T-helper 2 cell treated with Interferon-gamma antibody and Interleukin-4, amounts not matched to agents 5 μg/mL and 100 μg/mL, for 36 hours (primary cell): Measurements from ENCODE around the gene DOCK4.

Source experiments
- DNase-seq: peaks from one replicate; pipeline ENCODE4 v3.0.0; 2021; ENCODE audit warnings: low spot score
- H3K27ac Mint-ChIP-seq: one replicate; pipeline ENCODE4 v1.8.0; 2021; ENCODE audit warnings: mild to moderate bottlenecking, mixed read lengths
- H3K27me3 Mint-ChIP-seq: one replicate; pipeline ENCODE4 v1.8.0; 2021; ENCODE audit warnings: low read depth, mixed read lengths
- H3K36me3 Mint-ChIP-seq: one replicate; pipeline ENCODE4 v1.8.0; 2021; ENCODE audit warnings: low read depth, mixed read lengths
- H3K4me1 Mint-ChIP-seq: one replicate; pipeline ENCODE4 v1.8.0; 2021; ENCODE audit warnings: low read depth, mixed read lengths
- H3K4me3 Mint-ChIP-seq: one replicate; pipeline ENCODE4 v1.8.0; 2022; ENCODE audit warnings: mild to moderate bottlenecking, moderate library complexity, mixed read lengths
- H3K9me3 Mint-ChIP-seq: one replicate; pipeline ENCODE4 v1.8.0; 2021; ENCODE audit warnings: mixed read lengths

DOCK4 gene

DNA sequence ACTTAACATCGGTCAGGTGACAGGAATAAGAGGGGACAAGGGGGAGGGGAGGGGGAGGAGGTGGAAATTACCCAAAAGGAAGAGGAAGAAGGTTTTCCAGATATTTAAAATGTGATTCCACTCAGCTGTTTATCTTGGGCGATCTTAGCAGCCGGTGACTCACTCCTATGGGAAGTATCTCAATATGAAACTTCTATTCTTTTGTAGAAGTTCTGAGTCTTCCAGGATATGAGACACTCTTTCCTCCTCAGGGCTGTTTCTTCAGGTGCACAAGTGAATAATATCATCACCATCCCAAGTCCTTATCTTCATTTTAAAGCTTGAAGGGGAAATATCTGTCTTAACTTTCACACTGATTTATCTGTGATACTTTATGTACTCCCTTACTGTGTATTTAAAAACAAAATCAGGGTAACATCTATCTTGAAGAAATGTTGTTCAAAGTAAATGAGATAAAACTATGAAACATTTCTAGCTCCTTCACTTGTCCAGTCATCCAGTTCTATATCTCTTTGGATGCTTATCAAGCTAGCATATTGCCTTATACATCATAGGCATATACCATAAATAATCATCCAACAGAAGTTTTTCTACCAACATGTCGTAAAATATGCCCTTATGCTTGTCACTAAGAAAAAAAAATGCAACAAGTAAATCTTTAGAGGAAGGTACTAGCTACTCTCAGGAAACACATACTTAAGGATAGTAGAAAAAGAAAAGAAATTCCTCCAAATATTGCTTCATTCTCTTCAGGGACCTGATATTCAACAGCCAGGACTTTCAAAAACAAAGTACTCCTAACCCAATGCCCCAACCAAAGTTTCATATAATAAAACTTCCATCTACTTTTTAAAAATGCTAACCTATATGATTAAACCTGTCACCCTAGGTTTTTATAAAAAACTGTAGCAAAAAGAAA lies 13.7 kb downstream of the DOCK4 start:
- no peaks in the 10 kb centered on the region for H3K4me1 Mint-ChIP-seq
- H3K27me3 Mint-ChIP-seq = peaks cover 13% of the 10 kb centered on the region
- H3K36me3 Mint-ChIP-seq = no peaks in the 10 kb centered on the region
- H3K27ac Mint-ChIP-seq = no peak overlapping the region
- no peaks in the 10 kb centered on the region for H3K9me3 Mint-ChIP-seq
- no peak for DNase-seq
- H3K4me3 Mint-ChIP-seq = no peak overlapping the region

DNA sequence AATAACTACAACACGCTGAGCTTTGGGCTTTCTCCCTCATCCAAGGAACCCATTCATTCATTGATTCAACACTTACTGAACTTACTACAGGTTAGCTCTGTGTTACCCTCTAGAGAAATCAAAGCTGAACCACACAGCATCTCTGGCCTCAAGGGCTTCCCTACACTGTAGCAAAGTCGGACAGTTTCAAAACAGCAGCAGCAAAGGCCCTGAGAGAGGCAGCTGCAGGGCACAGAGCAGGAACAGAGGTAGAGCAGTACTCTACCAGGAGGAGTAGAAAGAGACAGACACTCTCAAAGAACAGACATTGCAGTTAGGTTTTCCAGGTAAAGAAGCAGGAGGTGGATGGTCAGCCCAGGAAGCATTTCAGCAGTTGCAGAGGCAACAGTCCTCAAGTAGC lies 16.1 kb downstream of the DOCK4 start:
- Mint-ChIP-seq H3K27me3 (peaks cover 7% of the 10 kb centered on the region), H3K4me3 (no peak overlapping the region), H3K4me1 (no peaks in the 10 kb centered on the region), H3K36me3 (no peaks in the 10 kb centered on the region), H3K9me3 (no peaks in the 10 kb centered on the region), H3K27ac (no peak overlapping the region)
- no peak for DNase-seq

DNA sequence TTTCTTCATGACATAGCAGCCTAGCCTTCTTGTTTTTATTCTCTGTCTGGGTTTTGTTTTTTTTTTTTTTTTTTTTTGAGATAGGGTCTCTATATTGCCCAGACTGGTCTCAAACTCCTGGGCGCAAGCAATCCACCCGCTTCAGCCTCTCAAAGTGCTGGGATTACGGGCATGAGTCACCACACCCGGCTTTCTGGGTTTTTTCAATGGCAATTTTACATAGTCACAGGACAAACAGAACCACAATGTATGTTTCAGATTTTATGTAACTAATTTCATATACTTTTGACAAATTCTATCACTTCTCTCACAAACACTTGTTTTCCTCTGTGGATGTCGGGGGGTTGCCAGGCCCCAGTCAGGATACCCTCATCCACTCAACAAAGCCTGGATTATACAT lies 16.5 kb downstream of the DOCK4 start:
- DNase-seq = no peak
- H3K4me3 Mint-ChIP-seq = no peak overlapping the region
- H3K27ac Mint-ChIP-seq = no peak overlapping the region
- peaks cover 7% of the 10 kb centered on the region for H3K27me3 Mint-ChIP-seq
- H3K36me3 Mint-ChIP-seq = no peaks in the 10 kb centered on the region
- no peaks in the 10 kb centered on the region for H3K9me3 Mint-ChIP-seq
- H3K4me1 Mint-ChIP-seq = no peaks in the 10 kb centered on the region

DNA sequence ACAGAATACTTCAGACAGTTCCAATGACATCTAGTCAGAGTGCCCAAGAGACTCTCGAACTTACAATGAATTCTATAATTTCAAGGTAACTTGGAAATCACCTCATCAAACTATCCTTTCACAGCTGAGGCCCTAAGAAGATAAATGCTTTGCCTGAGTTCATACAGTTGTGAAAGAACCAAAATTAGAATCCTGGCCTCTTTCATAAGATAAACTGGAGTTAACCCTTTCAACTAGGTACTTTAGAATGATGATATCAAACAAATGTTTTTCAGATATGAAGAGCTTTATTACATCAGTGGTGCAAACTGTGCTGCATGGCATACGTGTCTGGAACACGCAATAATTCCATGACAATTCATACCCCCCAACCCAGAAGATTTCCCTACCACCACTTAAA lies 17.9 kb downstream of the DOCK4 start:
- no peaks in the 10 kb centered on the region for H3K36me3 Mint-ChIP-seq
- H3K4me3 Mint-ChIP-seq = no peak overlapping the region
- no peak for DNase-seq
- peaks cover 3% of the 10 kb centered on the region for H3K27me3 Mint-ChIP-seq
- H3K9me3 Mint-ChIP-seq = no peaks in the 10 kb centered on the region
- no peak overlapping the region for H3K27ac Mint-ChIP-seq
- H3K4me1 Mint-ChIP-seq = no peaks in the 10 kb centered on the region

DNA sequence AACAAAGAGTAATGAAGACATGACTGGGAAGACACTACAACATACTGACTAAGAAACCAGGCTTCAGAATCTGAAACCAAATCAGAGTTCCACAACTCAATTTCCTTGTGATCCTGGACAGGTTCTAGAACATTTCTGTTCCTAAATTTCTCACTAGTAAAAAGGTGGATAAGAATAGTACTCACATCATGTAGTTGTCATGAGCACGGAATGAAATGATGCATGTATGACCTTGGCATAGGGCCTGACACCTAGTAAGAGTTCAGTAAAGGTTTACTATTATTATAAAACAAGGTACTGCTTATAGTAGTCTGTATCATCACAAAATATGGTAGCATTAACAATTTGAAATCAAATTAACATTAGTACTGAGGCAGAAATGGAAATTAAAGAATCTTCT lies 19.9 kb downstream of the DOCK4 start:
- no peaks in the 10 kb centered on the region for H3K36me3 Mint-ChIP-seq
- no peaks in the 10 kb centered on the region for H3K4me1 Mint-ChIP-seq
- DNase-seq = no peak
- H3K27ac Mint-ChIP-seq = no peak overlapping the region
- H3K9me3 Mint-ChIP-seq = no peaks in the 10 kb centered on the region
- H3K27me3 Mint-ChIP-seq = no peaks in the 10 kb centered on the region
- H3K4me3 Mint-ChIP-seq = no peak overlapping the region

DNA sequence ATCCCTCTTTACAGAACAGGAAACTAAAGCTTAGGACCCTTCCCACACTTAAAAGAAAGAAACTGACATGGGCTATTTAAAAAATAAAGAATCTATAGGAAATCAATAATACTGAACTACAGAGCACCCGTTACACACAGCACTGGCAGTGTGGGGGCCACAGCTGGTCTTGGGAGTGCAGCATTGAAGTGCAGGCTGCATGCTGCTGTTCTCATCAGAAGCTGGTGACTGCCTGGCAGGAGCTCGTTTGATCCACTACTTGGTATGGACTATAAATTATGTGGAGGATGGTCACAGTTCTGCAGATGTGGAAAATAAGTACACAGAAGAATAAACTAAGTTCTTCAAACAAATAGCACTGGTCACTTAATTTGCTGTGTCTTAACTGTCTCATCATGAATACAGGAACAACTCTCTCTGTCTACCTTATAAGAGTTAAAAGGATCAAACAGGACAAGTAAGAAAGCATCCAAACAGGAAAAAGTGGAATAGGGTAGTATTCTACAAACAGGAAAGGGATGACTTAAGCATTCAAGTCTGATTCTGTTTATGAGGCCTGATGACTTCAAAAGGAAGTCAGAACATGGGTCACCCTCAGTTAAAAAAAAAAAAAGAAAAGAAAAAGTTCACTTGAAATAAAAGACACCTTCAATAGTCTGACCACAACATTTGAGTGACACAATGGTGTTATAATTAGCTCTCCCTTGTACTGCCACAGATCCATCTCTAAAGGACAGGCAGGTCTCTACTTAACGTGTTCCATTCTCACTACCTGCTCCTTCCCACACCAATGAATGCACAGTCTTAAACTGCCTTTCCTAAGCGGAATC lies 21.0 kb downstream of the DOCK4 start:
- H3K27ac Mint-ChIP-seq = no peak overlapping the region
- DNase-seq = no peak
- H3K27me3 Mint-ChIP-seq = peaks cover 4% of the 10 kb centered on the region
- no peaks in the 10 kb centered on the region for H3K36me3 Mint-ChIP-seq
- no peaks in the 10 kb centered on the region for H3K9me3 Mint-ChIP-seq
- H3K4me1 Mint-ChIP-seq = no peaks in the 10 kb centered on the region
- no peak overlapping the region for H3K4me3 Mint-ChIP-seq

DNA sequence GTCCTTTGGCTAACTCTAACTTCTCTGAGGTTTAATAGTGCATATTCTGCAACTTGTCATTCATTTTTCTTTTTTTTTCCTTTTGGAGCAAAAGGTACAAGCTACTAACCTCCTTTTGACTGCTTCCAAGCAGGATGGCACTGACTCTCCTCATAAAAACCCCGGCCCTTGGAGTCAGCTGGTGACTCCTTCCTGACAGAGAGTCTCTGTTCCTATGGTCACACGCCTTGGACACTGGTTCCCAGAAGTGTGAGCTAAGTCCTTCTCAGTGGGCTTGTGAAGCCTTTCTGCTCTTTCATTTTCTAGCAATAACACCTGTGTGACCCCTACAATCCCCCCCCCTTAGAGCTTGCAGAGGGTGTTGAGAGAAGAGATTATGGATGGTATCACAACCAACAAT lies 21.7 kb downstream of the DOCK4 start:
- H3K4me3 Mint-ChIP-seq = no peak overlapping the region
- H3K27ac Mint-ChIP-seq = no peak overlapping the region
- no peak for DNase-seq
- no peaks in the 10 kb centered on the region for H3K4me1 Mint-ChIP-seq
- H3K27me3 Mint-ChIP-seq = peaks cover 4% of the 10 kb centered on the region
- H3K36me3 Mint-ChIP-seq = no peaks in the 10 kb centered on the region
- H3K9me3 Mint-ChIP-seq = no peaks in the 10 kb centered on the region

DNA sequence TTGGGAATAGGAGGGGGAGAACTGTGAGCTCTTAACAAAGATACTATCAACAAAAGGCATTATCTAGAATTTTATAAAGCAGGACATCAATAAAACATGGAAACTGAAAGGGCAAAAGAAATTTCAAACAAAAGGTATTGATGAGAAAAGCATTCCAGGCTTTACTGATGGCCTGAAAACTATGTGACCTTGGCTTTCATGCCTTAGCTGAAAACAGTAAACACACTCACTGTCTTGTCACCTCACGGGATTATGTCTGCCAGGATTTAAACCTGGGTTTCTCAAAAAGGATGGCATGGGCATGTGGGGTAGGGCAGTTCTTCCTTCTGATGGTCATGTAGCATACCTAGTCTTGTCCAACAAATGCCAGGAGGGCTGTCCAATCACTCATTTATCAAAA lies 22.9 kb downstream of the DOCK4 start:
- no peak for DNase-seq
- no peaks in the 10 kb centered on the region for H3K4me1 Mint-ChIP-seq
- H3K9me3 Mint-ChIP-seq = no peaks in the 10 kb centered on the region
- no peaks in the 10 kb centered on the region for H3K36me3 Mint-ChIP-seq
- H3K4me3 Mint-ChIP-seq = no peak overlapping the region
- H3K27me3 Mint-ChIP-seq = peaks cover 5% of the 10 kb centered on the region
- H3K27ac Mint-ChIP-seq = no peak overlapping the region

DNA sequence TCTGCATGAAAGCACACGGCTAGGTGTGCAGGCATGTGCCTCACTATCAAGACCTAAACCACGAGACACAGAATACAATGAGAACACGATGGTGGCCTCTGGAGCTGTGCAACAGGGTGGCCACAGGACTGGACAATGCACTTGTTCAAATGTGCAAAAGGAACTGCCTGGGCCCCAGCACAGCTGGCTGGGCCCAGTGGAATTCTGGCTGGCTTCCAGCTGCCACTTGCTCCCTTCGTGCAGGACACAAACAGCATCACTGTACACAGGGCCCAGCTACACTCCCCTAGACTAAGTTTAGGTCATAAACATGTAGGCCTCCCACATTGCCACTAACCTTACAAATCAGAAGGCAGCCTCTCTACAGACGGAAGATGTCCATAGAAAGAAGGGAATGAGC lies 23.4 kb downstream of the DOCK4 start:
- Mint-ChIP-seq H3K9me3 (no peaks in the 10 kb centered on the region), H3K36me3 (no peaks in the 10 kb centered on the region), H3K27ac (no peak overlapping the region), H3K27me3 (peaks cover 9% of the 10 kb centered on the region), H3K4me1 (no peaks in the 10 kb centered on the region), H3K4me3 (no peak overlapping the region)
- DNase-seq = no peak

DNA sequence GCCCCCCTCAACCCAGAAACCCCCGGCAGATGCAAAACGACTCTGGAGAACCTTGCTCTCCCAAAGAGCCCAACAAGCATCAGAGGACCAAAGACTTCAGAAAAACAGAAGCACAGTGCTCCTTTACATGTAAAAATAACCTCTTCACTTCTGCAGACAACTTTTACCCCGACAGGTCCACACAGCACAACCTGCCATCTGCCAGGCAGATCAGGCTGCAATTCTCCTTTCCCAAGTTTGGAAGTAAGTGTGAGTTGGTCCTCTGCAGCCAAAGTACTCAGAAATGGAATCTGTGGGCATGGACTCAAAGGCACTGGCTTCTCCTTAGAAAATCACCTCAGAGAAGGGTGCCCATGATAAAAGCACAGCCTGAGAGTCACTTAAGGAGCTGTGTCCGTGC lies 26.0 kb downstream of the DOCK4 start:
- no peak overlapping the region for H3K27ac Mint-ChIP-seq
- H3K4me1 Mint-ChIP-seq = no peaks in the 10 kb centered on the region
- H3K36me3 Mint-ChIP-seq = no peaks in the 10 kb centered on the region
- H3K27me3 Mint-ChIP-seq = peaks cover 19% of the 10 kb centered on the region
- no peak for DNase-seq
- H3K9me3 Mint-ChIP-seq = no peaks in the 10 kb centered on the region
- H3K4me3 Mint-ChIP-seq = no peak overlapping the region

DNA sequence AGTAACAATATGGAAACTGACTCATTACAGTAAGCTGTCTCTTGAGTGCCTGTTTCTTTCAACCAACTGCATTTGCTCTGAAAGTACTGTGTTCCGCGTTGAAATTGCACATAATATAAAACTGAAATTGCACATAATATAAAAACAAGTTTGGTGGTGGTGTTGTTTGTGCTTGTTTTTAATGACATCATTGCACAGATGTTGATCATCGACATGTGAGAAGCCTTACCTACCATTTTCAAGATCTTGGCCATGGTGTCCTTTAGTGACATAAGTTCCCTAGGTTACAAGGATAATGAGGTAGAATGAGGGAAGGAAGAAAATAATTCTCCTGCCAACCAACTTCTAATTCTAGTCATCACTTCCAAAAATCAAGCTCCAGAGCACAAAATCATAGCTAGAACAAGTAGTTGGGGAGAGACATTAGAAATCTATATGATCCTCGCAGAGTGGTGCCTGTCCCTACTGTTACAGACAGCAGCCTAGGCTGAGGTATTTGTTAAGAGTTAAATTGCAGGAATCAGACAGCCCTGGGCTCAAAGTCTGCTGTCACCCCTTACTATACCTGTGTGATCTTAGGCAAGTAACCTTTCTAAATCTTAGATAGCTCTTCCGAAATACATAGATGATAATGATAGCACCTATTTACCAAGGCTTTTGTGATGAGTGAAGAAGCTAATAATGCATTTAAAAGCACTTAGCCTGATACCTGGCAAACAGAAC lies 29.3 kb downstream of the DOCK4 start:
- Mint-ChIP-seq H3K4me3 (no peak overlapping the region), H3K4me1 (no peaks in the 10 kb centered on the region), H3K9me3 (no peaks in the 10 kb centered on the region), H3K27me3 (peaks cover 19% of the 10 kb centered on the region), H3K36me3 (no peaks in the 10 kb centered on the region), H3K27ac (no peak overlapping the region)
- DNase-seq = no peak

DNA sequence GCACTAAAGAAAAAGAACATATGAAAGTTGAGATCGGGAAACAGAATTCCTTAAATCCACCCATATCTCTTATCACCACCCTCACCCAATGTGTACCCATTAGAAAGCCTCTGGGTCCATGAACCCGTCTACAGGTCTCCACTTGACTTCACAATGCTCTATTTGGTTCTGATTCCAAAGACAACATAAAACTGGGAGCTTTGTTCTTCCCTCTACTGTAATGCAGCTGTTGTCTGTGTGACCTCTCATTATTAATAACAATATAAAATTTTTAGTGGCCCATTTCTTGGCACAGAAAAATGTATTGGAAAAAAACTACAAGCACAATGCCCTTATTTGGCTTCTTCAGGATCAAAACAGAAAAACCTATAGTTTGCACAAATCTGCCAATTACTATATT lies 30.0 kb downstream of the DOCK4 start:
- Mint-ChIP-seq H3K4me3 (no peak overlapping the region), H3K36me3 (no peaks in the 10 kb centered on the region), H3K27me3 (peaks cover 19% of the 10 kb centered on the region)

DNA sequence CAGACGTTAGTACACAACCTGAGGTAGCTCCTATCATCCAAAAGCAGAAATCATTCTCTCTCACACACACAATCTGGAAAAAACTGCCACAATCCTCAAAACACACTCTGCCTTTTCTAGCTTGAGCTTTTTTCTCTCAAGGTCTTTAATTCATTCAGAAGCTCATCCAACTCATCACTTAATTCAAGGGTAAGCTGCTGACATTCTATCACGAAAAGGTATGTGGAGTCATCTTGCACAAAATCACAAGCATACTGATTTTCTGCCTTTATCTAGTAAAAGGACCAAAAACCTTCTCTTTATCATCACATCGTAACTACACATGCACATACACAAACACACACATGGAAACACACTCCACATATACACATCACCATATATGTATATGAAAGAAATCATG lies 32.0 kb downstream of the DOCK4 start:
- Mint-ChIP-seq H3K27ac (no peak overlapping the region), H3K4me3 (no peak overlapping the region), H3K9me3 (no peaks in the 10 kb centered on the region), H3K36me3 (no peaks in the 10 kb centered on the region), H3K4me1 (no peaks in the 10 kb centered on the region), H3K27me3 (peaks cover 19% of the 10 kb centered on the region)
- no peak for DNase-seq

More for the DNA sequence above, 30.0 kb downstream of the DOCK4 start:
- no peak for DNase-seq
- no peak overlapping the region for H3K27ac Mint-ChIP-seq
- no peaks in the 10 kb centered on the region for H3K4me1 Mint-ChIP-seq
- H3K9me3 Mint-ChIP-seq = no peaks in the 10 kb centered on the region

DNA sequence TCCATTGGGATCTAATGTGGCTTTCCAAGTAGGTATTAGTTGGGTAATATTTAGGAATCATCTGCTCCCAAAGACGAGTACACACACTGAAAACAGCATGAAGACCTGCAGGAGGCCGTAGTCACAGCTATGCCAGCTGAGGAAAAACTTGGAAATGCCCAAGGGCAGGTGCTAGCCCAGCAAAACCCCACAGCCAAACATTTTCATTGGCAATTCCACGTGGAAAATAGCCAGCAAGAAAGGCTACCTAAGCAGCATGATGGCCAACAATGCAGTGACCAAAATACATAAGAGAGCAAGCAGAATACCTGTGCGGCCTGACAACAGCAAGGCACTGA lies 32.7 kb downstream of the DOCK4 start:
- Mint-ChIP-seq H3K36me3 (no peaks in the 10 kb centered on the region), H3K9me3 (no peaks in the 10 kb centered on the region), H3K27ac (no peak overlapping the region), H3K4me3 (no peak overlapping the region), H3K27me3 (peaks cover 19% of the 10 kb centered on the region), H3K4me1 (no peaks in the 10 kb centered on the region)
- no peak for DNase-seq
